Measurements from ENCODE around the gene HPSE2.

HPSE2 gene

GRCh38 chr10:98472196-98472595 is 763.5 kb downstream of the HPSE2 start:
- Histone ChIP-seq H3K27ac (ENCODE audit: low read depth, low read length) (no peak overlapping the region), H3K9me2 (replicated peaks; ENCODE audit: insufficient read depth, low read length) (no peaks in the 10 kb centered on the region), H3K4me3 (ENCODE audit: insufficient read depth, low read length, poor library complexity, severe bottlenecking) (no peak overlapping the region), H2AFZ (ENCODE audit: low read depth, low read length, severe bottlenecking) (no peak overlapping the region), H3K9me3 (ENCODE audit: insufficient read depth, low read length) (no peaks in the 10 kb centered on the region), H3K27me3 (ENCODE audit: low read length) (no peaks in the 10 kb centered on the region), H4K20me1 (ENCODE audit: low read depth, low read length) (no peaks in the 10 kb centered on the region), H3F3A (ENCODE audit: insufficient read depth) (no peaks in the 10 kb centered on the region), H3K36me3 (ENCODE audit: low read length) (no peaks in the 10 kb centered on the region), H3K4me2 (ENCODE audit: low read depth, low read length, poor library complexity, severe bottlenecking) (no peak overlapping the region), H3K9ac (ENCODE audit: low read length) (no peak overlapping the region), H3K79me2 (ENCODE audit: insufficient read depth, low read length) (no peaks in the 10 kb centered on the region)
- TF ChIP-seq EZH2phosphoT487 (conservative IDR thresholded peaks at IDR 0.05; ENCODE audit: low read length) (no peak), CTCF (IDR thresholded peaks at IDR 0.05; ENCODE audit: insufficient read depth, low read length, poor library complexity, severe bottlenecking) (no peak)

- Histone ChIP-seq H3K79me2 (ENCODE audit: insufficient read depth, low read length) (no peaks in the 10 kb centered on the region), H3K4me2 (ENCODE audit: low read depth, low read length, poor library complexity, severe bottlenecking) (no peak overlapping the region)
- TF ChIP-seq CTCF (IDR thresholded peaks at IDR 0.05; ENCODE audit: insufficient read depth, low read length, poor library complexity, severe bottlenecking) (no peak), EZH2phosphoT487 (conservative IDR thresholded peaks at IDR 0.05; ENCODE audit: low read length) (no peak)
Measured at GRCh38 chr10:98470850-98471249, 764.8 kb downstream of the HPSE2 start.

GRCh38 chr10:98469001-98469931 is 766.4 kb downstream of the HPSE2 start:
- Histone ChIP-seq H2AFZ (ENCODE audit: low read depth, low read length, severe bottlenecking) (no peak overlapping the region), H3F3A (ENCODE audit: insufficient read depth) (no peaks in the 10 kb centered on the region), H3K4me2 (ENCODE audit: low read depth, low read length, poor library complexity, severe bottlenecking) (no peak overlapping the region), H3K4me3 (ENCODE audit: insufficient read depth, low read length, poor library complexity, severe bottlenecking) (no peak overlapping the region), H3K27me3 (ENCODE audit: low read length) (no peaks in the 10 kb centered on the region), H3K79me2 (ENCODE audit: insufficient read depth, low read length) (no peaks in the 10 kb centered on the region), H4K20me1 (ENCODE audit: low read depth, low read length) (no peaks in the 10 kb centered on the region), H3K36me3 (ENCODE audit: low read length) (no peaks in the 10 kb centered on the region), H3K9ac (ENCODE audit: low read length) (no peak overlapping the region), H3K9me3 (ENCODE audit: insufficient read depth, low read length) (no peaks in the 10 kb centered on the region), H3K27ac (ENCODE audit: low read depth, low read length) (no peak overlapping the region), H3K9me2 (replicated peaks; ENCODE audit: insufficient read depth, low read length) (no peaks in the 10 kb centered on the region)
- TF ChIP-seq CTCF (IDR thresholded peaks at IDR 0.05; ENCODE audit: insufficient read depth, low read length, poor library complexity, severe bottlenecking) (no peak), EZH2phosphoT487 (conservative IDR thresholded peaks at IDR 0.05; ENCODE audit: low read length) (no peak)

More at GRCh38 chr10:98470850-98471249, 764.8 kb downstream of the HPSE2 start:
- no peaks in the 10 kb centered on the region for H3K27me3 ChIP-seq (ENCODE audit: low read length)
- no peaks in the 10 kb centered on the region for H3K9me3 ChIP-seq (ENCODE audit: insufficient read depth, low read length)
- no peaks in the 10 kb centered on the region for H3K9me2 ChIP-seq (replicated peaks; ENCODE audit: insufficient read depth, low read length)
- H3K4me3 ChIP-seq (ENCODE audit: insufficient read depth, low read length, poor library complexity, severe bottlenecking) = no peak overlapping the region
- H2AFZ ChIP-seq (ENCODE audit: low read depth, low read length, severe bottlenecking) = no peak overlapping the region
- H3K36me3 ChIP-seq (ENCODE audit: low read length) = no peaks in the 10 kb centered on the region
- H4K20me1 ChIP-seq (ENCODE audit: low read depth, low read length) = no peaks in the 10 kb centered on the region
- H3K27ac ChIP-seq (ENCODE audit: low read depth, low read length) = no peak overlapping the region
- no peaks in the 10 kb centered on the region for H3F3A ChIP-seq (ENCODE audit: insufficient read depth)
- H3K9ac ChIP-seq (ENCODE audit: low read length) = no peak overlapping the region
